Measurements from ENCODE around the gene PDE4D. TPM values are rescaled to one million over a fixed set of nuclear protein-coding genes. Genes with fewer than 3 reads are reported as not detected.
"Not testable (repeated sequence)": the region's sequence is repeated elsewhere in the genome, so short reads cannot be mapped to it uniquely, and the experiment has no call there.

PDE4D gene
- total RNA-seq, 1 donor from 2014 or later, result 46.9 TPM

GRCh38 chr5:59474324-59474723 lies 419.2 kb downstream of the PDE4D start:
- DNase-seq (ENCODE audit: low spot score), result no peak

GRCh38 chr5:59473611-59474010 lies 419.9 kb downstream of the PDE4D start:
- no peak for DNase-seq (ENCODE audit: low spot score)

GRCh38 chr5:59471463-59471862 lies 422.1 kb downstream of the PDE4D start:
- no peak for DNase-seq (ENCODE audit: low spot score)

- no peak for DNase-seq (ENCODE audit: low spot score)
These were observed 425.6 kb downstream of the PDE4D start for GRCh38 chr5:59467969-59468368.

GRCh38 chr5:59466271-59466670 lies 427.3 kb downstream of the PDE4D start:
- no peak for DNase-seq (ENCODE audit: low spot score)

- DNase-seq (ENCODE audit: low spot score), result no peak
These were observed 428.6 kb downstream of the PDE4D start for GRCh38 chr5:59464969-59465368.

GRCh38 chr5:59463618-59464166 lies 429.8 kb downstream of the PDE4D start:
- not testable (repeated sequence) for DNase-seq (ENCODE audit: low spot score)

GRCh38 chr5:59462956-59463355 lies 430.6 kb downstream of the PDE4D start:
- no peak for DNase-seq (ENCODE audit: low spot score)

- DNase-seq (ENCODE audit: low spot score), result no peak
These were observed 433.0 kb downstream of the PDE4D start for GRCh38 chr5:59460368-59461153.

- DNase-seq (ENCODE audit: low spot score), result no peak
These were observed 434.4 kb downstream of the PDE4D start for GRCh38 chr5:59458966-59459729.

GRCh38 chr5:59458321-59458720 lies 435.2 kb downstream of the PDE4D start:
- DNase-seq (ENCODE audit: low spot score), result no peak

GRCh38 chr5:59449905-59450644 lies 443.5 kb downstream of the PDE4D start:
- DNase-seq (ENCODE audit: low spot score), result no peak

GRCh38 chr5:59446356-59446755 lies 447.2 kb downstream of the PDE4D start:
- no peak for DNase-seq (ENCODE audit: low spot score)

- DNase-seq (ENCODE audit: low spot score), result no peak
These were observed 447.8 kb downstream of the PDE4D start for GRCh38 chr5:59445741-59446140.

GRCh38 chr5:59439303-59439702 lies 454.2 kb downstream of the PDE4D start:
- DNase-seq (ENCODE audit: low spot score), result no peak

GRCh38 chr5:59437176-59437575 lies 456.4 kb downstream of the PDE4D start:
- no peak for DNase-seq (ENCODE audit: low spot score)

- no peak for DNase-seq (ENCODE audit: low spot score)
These were observed 457.0 kb downstream of the PDE4D start for GRCh38 chr5:59436364-59437148.

- no peak for DNase-seq (ENCODE audit: low spot score)
These were observed 460.4 kb downstream of the PDE4D start for GRCh38 chr5:59433174-59433573.

GRCh38 chr5:59430066-59430685 lies 463.4 kb downstream of the PDE4D start:
- no peak for DNase-seq (ENCODE audit: low spot score)

GRCh38 chr5:59428391-59428790 lies 465.1 kb downstream of the PDE4D start:
- no peak for DNase-seq (ENCODE audit: low spot score)

- no peak for DNase-seq (ENCODE audit: low spot score)
These were observed 469.0 kb downstream of the PDE4D start for GRCh38 chr5:59424515-59424914.
